ENCODE results near the gene AGRN. TPM values are rescaled to one million over a fixed set of nuclear protein-coding genes. Genes with fewer than 3 reads are reported as not detected.
"Not testable (repeated sequence)": the region's sequence is repeated elsewhere in the genome, so short reads cannot be mapped to it uniquely, and the experiment has no call there.

AGRN gene
- total RNA-seq, 1 experiment from 2014 or later = 42.8 TPM

GRCh38 chr1:1000357-1001056 is 19.4 kb upstream of the AGRN start:
- peak; percentile 60 for DNase-seq (ENCODE audit: low read depth)

GRCh38 chr1:1001057-1001783 is 18.7 kb upstream of the AGRN start:
- no peak for DNase-seq (ENCODE audit: low read depth)

GRCh38 chr1:1003618-1004419 is 16.1 kb upstream of the AGRN start:
- no peak for DNase-seq (ENCODE audit: low read depth)

GRCh38 chr1:1004420-1004779 is 15.5 kb upstream of the AGRN start:
- DNase-seq (ENCODE audit: low read depth) = no peak

- DNase-seq (ENCODE audit: low read depth) = peak; percentile 81
Measured at GRCh38 chr1:1004780-1005697, 14.9 kb upstream of the AGRN start.

- no peak for DNase-seq (ENCODE audit: low read depth)
Measured at GRCh38 chr1:1005774-1006304, 14.1 kb upstream of the AGRN start.

- DNase-seq (ENCODE audit: low read depth) = no peak
Measured at GRCh38 chr1:1006305-1007159, 13.4 kb upstream of the AGRN start.

GRCh38 chr1:1010131-1010530 is 9.8 kb upstream of the AGRN start:
- not testable (repeated sequence) for DNase-seq (ENCODE audit: low read depth)

- DNase-seq (ENCODE audit: low read depth) = no peak
Measured at GRCh38 chr1:1011396-1011949, 8.4 kb upstream of the AGRN start.

- DNase-seq (ENCODE audit: low read depth) = not testable (repeated sequence)
Measured at GRCh38 chr1:1012736-1013104, 7.2 kb upstream of the AGRN start.

- peak; percentile 89 for DNase-seq (ENCODE audit: low read depth)
Measured at GRCh38 chr1:1013105-1013921, 6.6 kb upstream of the AGRN start, which contains the start of gene ISG15. TSS of gene ISG15 (plus strand) at chr1:1013497. CDS start at chr1:1013574, 77 bp downstream.

- DNase-seq (ENCODE audit: low read depth) = no peak
Measured at GRCh38 chr1:1013922-1014648, 5.8 kb upstream of the AGRN start.

- no peak for DNase-seq (ENCODE audit: low read depth)
Measured at GRCh38 chr1:1014799-1015681, 4.9 kb upstream of the AGRN start.

- not testable (repeated sequence) for DNase-seq (ENCODE audit: low read depth)
Measured at GRCh38 chr1:1017397-1018320, 2.3 kb upstream of the AGRN start.

GRCh38 chr1:1018321-1018685 is 1.6 kb upstream of the AGRN start:
- DNase-seq (ENCODE audit: low read depth) = not testable (repeated sequence)

Measured in RPMI7951 (cell line).